MM.1S (cell line): ENCODE data around the gene ELMOD1.

ENCODE experiments used
- CTCF ChIP-seq: fragments of 300-600 bp; sonication (generic); IDR thresholded peaks from 2 replicates; pipeline ENCODE4 v1.5.1; 2016; ENCODE audit warnings: antibody characterized with exemption, low read length, mixed read lengths
- EZH2 ChIP-seq: fragments of 300-600 bp; sonication (generic); optimal IDR thresholded peaks from 2 replicates; pipeline ENCODE3; 2017; ENCODE audit warnings: low read depth, mild to moderate bottlenecking, antibody characterized with exemption, low read length, mixed read lengths
- EZH2phosphoT487 ChIP-seq: fragments of 300-600 bp; sonication (generic); IDR thresholded peaks from 2 replicates; pipeline ENCODE4 v1.6.1; 2018; ENCODE audit warnings: antibody characterized with exemption, low read length

GRCh38 chr11:107609400-107610218 is 18.7 kb downstream of the ELMOD1 start:
- TF ChIP-seq EZH2phosphoT487 (no peak), EZH2 (no peak), CTCF (no peak)
